Spleen (tissue), 11 donors: Measurements from ENCODE around the gene ADAMTS6. TPM values are rescaled to one million over a fixed set of nuclear protein-coding genes. Genes with fewer than 3 reads are reported as not detected.

Experiments
- DNase-seq: peaks from one replicate; pipeline ENCODE4 v3.0.0-alpha.2; 2020
- H3K27ac ChIP-seq, 8 donors: fragments of 200-600 bp; sonication (generic) in 7 of 8; 1 replicate in 4 of 8; 2 replicates in 4 of 8; pipeline versions ENCODE4 v1.5.0 to v1.8.0; 2016 to 2021; ENCODE audit warnings: inconsistent platforms in 4 of 8, mild to moderate bottlenecking in 4 of 8, moderate library complexity in 1 of 8
- H3K27me3 ChIP-seq, 7 donors: fragments of 200-600 bp; sonication (generic) in 6 of 7; replicated peaks in 1 of 7; 1 replicate in 4 of 7; 2 replicates in 3 of 7; pipeline versions ENCODE4 v1.5.0 to v1.8.0; 2016 to 2021; ENCODE audit warnings: inconsistent platforms in 3 of 7, mild to moderate bottlenecking in 1 of 7
- H3K36me3 ChIP-seq, 6 donors: fragments of 200-600 bp; sonication (generic) in 5 of 6; 1 replicate in 4 of 6; 2 replicates in 2 of 6; pipeline versions ENCODE4 v1.5.0 to v1.8.0; 2016 to 2021; ENCODE audit warnings: inconsistent platforms in 2 of 6
- H3K4me1 ChIP-seq, 6 donors: fragments of 200-600 bp; sonication (generic) in 5 of 6; 1 replicate in 3 of 6; 2 replicates in 3 of 6; pipeline versions ENCODE4 v1.5.0 to v1.8.0; 2016 to 2021; ENCODE audit warnings: inconsistent platforms in 3 of 6
- H3K4me3 ChIP-seq, 8 donors: fragments of 200-600 bp; sonication (generic) in 7 of 8; 1 replicate in 4 of 8; 2 replicates in 4 of 8; pipeline versions ENCODE4 v1.5.0 to v1.8.0; 2016 to 2021; ENCODE audit warnings: inconsistent platforms in 4 of 8, mild to moderate bottlenecking in 4 of 8, moderate library complexity in 2 of 8
- H3K9me3 ChIP-seq, 8 donors: fragments of 200-600 bp; sonication (generic) in 7 of 8; 1 replicate in 4 of 8; 2 replicates in 4 of 8; pipeline versions ENCODE4 v1.5.0 to v1.8.0; 2016 to 2021; ENCODE audit warnings: inconsistent platforms in 4 of 8
- CTCF ChIP-seq, 11 experiments: fragments of 200-600 bp in 7 of 11; fragments of 450-650 bp in 4 of 11; sonication (generic) in 4 of 11; IDR thresholded peaks in 8 of 11; conservative IDR thresholded peaks in 3 of 11; 1 replicate in 7 of 11; 2 replicates in 4 of 11; pipeline versions ENCODE4 v1.4.0 to v1.8.0; 2016 to 2021; ENCODE audit warnings: antibody characterized with exemption in 11 of 11, inconsistent platforms in 4 of 11, mild to moderate bottlenecking in 1 of 11
- POLR2A ChIP-seq, 3 donors: fragments of 450-650 bp; IDR thresholded peaks; one replicate each; pipeline ENCODE4 v1.5.1; 2017; ENCODE audit warnings: antibody characterized with exemption in 3 of 3, mild to moderate bottlenecking in 1 of 3
- POLR2AphosphoS5 ChIP-seq, 3 donors: sonication (generic); formaldehyde crosslinking; IDR thresholded peaks; one replicate each; pipeline ENCODE4 v1.5.1; 2017; ENCODE audit warnings: antibody characterized with exemption in 3 of 3
- WGBS, 5 donors: extraction: QIAGEN DNeasy Blood & Tissue Kit in 3 of 5; methylation state at CpG; one replicate each; pipeline versions ENCODE4 v1.1.5 to v1.1.7; 2013 to 2018; 5-methylcytosine and 5-hydroxymethylcytosine counted together
- intact Hi-C: fragments of 100-400 bp; cut with DNase I; formaldehyde crosslinking; loops from one replicate; pipeline ENCODE4 v1.15.0; 2023; ENCODE audit warnings: low total_unique reads
- polyA plus RNA-seq, 3 donors: library from polyadenylated mRNA; stranded (reverse); fragments of 200-250 nt; gene quantifications; one replicate each; pipeline ENCODE4 v1.2.1, GENCODE V29; 2013
- total RNA-seq, 7 donors: library from RNA; depleted of rRNA in 3 of 7; stranded (reverse); fragments of >200 nt in 3 of 7; fragmentation: NEBNext Ultra II Directional in 4 of 7; extraction: Animal tissue kit (Norgen Biotek cat#: 25700) in 4 of 7; gene quantifications; one replicate each; pipeline versions ENCODE4 v1.1.0 to v1.2.1, GENCODE V29; 2016 to 2021
- donor health status: healthy with polysubstance abuse.
- donor health status: DM: no; HTN: no; CAD: no; lungs with moderate emphysema.
- donor health status: DM: no; HTN: no; CAD: no.
- donor health status: Bipolar disorder and iron deficiency.
- donor health status: healthy.
- donor health status: DM: no; HTN: no; CAD: no.
- donor health status: DM: yes; HTN: yes; CAD: no.

The ADAMTS6 gene
- total and polyA plus RNA-seq, 10 donors, result 1.1 to 16.4 (median 6.3) TPM

DNA sequence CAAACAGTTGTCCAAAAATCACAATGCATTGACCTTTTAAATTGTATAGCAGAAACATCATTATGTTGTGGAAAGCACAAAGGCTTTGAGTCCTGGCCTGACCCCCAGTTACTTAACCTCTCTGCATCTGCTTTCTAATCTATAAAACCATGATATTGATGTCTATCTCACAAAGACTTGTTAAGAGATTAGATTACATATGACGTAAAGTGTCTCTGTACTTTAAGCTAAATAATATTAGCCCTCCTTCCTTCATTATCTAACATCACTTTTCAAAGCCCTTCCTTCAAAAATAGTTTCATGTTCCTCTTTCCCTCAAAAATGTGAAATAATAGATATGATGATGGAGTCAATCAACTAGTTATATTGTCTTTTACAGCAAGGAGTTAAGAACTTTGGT is 3.4 kb downstream of the ADAMTS6 start:
- Histone ChIP-seq H3K4me3 (no peak overlapping the region), H3K27ac (no peak overlapping the region), H3K36me3 (no peaks in the 10 kb centered on the region), H3K9me3 (no peaks in the 10 kb centered on the region), H3K4me1 (peaks cover 5 to 46% (median 26%) of the 10 kb centered on the region in 6 donors), H3K27me3 (peaks cover 0 to 9% (median 0%) of the 10 kb centered on the region in 7 donors)
- intact Hi-C loops, result no loop called here
- WGBS, 5 donors, result 84 to 92% (median 89%) methylated on average over 1 of the region's 1 CpG
- TF ChIP-seq POLR2A (IDR thresholded peaks at IDR 0.05), result no peak
- no peak for TF ChIP-seq CTCF (IDR thresholded peaks at IDR 0.05 in 8 of 11, conservative IDR thresholded peaks at IDR 0.05 in 3 of 11)
- TF ChIP-seq POLR2AphosphoS5 (IDR thresholded peaks at IDR 0.05), result no peak
- no peak for DNase-seq

GRCh38 chr5:65475895-65476294 is 5.8 kb downstream of the ADAMTS6 start:
- H3K4me3 ChIP-seq, result no peak overlapping the region
- no peaks in the 10 kb centered on the region for H3K9me3 ChIP-seq
- no peak overlapping the region for H3K27ac ChIP-seq
- no peak for DNase-seq
- H3K27me3 ChIP-seq, result peaks cover 0 to 9% (median 0%) of the 10 kb centered on the region in 7 donors
- H3K4me1 ChIP-seq, result peaks cover 4 to 23% (median 14%) of the 10 kb centered on the region in 6 donors
- 76 to 100% (median 94%) methylated on average over 1 of the region's 1 CpG for WGBS, 5 donors
- no peak for TF ChIP-seq POLR2AphosphoS5 (IDR thresholded peaks at IDR 0.05)
- no peak for TF ChIP-seq CTCF (IDR thresholded peaks at IDR 0.05 in 8 of 11, conservative IDR thresholded peaks at IDR 0.05 in 3 of 11)
- no peak for TF ChIP-seq POLR2A (IDR thresholded peaks at IDR 0.05)
- H3K36me3 ChIP-seq, result no peaks in the 10 kb centered on the region
- intact Hi-C loops, result no loop called here

- 91 to 96% (median 94%) methylated on average over 4 of the region's 4 CpGs for WGBS, 5 donors
- intact Hi-C loops, result no loop called here
- H3K27ac ChIP-seq, result no peak overlapping the region
These were observed 6.4 kb downstream of the ADAMTS6 start for GRCh38 chr5:65475336-65475735.

More at GRCh38 chr5:65475336-65475735, 6.4 kb downstream of the ADAMTS6 start:
- Histone ChIP-seq H3K27me3 (peaks cover 0 to 4% (median 0%) of the 10 kb centered on the region in 7 donors), H3K9me3 (no peaks in the 10 kb centered on the region), H3K4me1 (peaks cover 4 to 17% (median 8%) of the 10 kb centered on the region in 6 donors), H3K36me3 (no peaks in the 10 kb centered on the region), H3K4me3 (no peak overlapping the region)
- DNase-seq, result no peak
- TF ChIP-seq CTCF (IDR thresholded peaks at IDR 0.05 in 8 of 11, conservative IDR thresholded peaks at IDR 0.05 in 3 of 11) (no peak), POLR2AphosphoS5 (IDR thresholded peaks at IDR 0.05) (no peak), POLR2A (IDR thresholded peaks at IDR 0.05) (no peak)
